GM10847 (cell line): ENCODE measurements around the gene ATP5IF1.
A peak's percentile ranks its signal among the peaks of the same experiment; 100 is the strongest.

Source experiments
- POLR2A ChIP-seq: IDR thresholded peaks from 2 replicates; pipeline ENCODE4 v1.6.1; 2011; ENCODE audit not compliant: insufficient read length; ENCODE audit errors: extremely low read depth

ATP5IF1 gene

GRCh38 chr1:28249013-28249865 is 13.3 kb downstream of the ATP5IF1 start:
- no peak for TF ChIP-seq POLR2A

GRCh38 chr1:28249866-28250295 is 14.0 kb downstream of the ATP5IF1 start:
- no peak for TF ChIP-seq POLR2A

GRCh38 chr1:28256197-28256827 is 20.4 kb downstream of the ATP5IF1 start:
- TF ChIP-seq POLR2A = no peak

- no peak for TF ChIP-seq POLR2A
These were observed 21.8 kb downstream of the ATP5IF1 start for GRCh38 chr1:28257736-28258135.

- no peak for TF ChIP-seq POLR2A
These were observed 22.8 kb downstream of the ATP5IF1 start for GRCh38 chr1:28258628-28259251.

GRCh38 chr1:28259252-28259933 is 23.5 kb downstream of the ATP5IF1 start, which contains the start of gene SESN2:
Gene SESN2, plus strand, starts transcription at chr1:28259518. Its CDS starts 330 bp downstream, at chr1:28259848.
- peak; percentile 97 for TF ChIP-seq POLR2A

GRCh38 chr1:28259934-28260802 is 24.2 kb downstream of the ATP5IF1 start:
- no peak for TF ChIP-seq POLR2A

- TF ChIP-seq POLR2A = no peak
These were observed 24.9 kb downstream of the ATP5IF1 start for GRCh38 chr1:28260803-28261174.

GRCh38 chr1:28264897-28265296 is 29.0 kb downstream of the ATP5IF1 start:
- TF ChIP-seq POLR2A = no peak

GRCh38 chr1:28265577-28265976 is 29.7 kb downstream of the ATP5IF1 start:
- TF ChIP-seq POLR2A = no peak

GRCh38 chr1:28266920-28267322 is 31.0 kb downstream of the ATP5IF1 start:
- TF ChIP-seq POLR2A = no peak

GRCh38 chr1:28267633-28268032 is 31.7 kb downstream of the ATP5IF1 start:
- no peak for TF ChIP-seq POLR2A

GRCh38 chr1:28269529-28269928 is 33.6 kb downstream of the ATP5IF1 start:
- TF ChIP-seq POLR2A = no peak

GRCh38 chr1:28272215-28272852 is 36.4 kb downstream of the ATP5IF1 start:
- TF ChIP-seq POLR2A = no peak
